Endothelial cell of umbilical vein (primary cell): Measurements from ENCODE around the gene LMNB1. TPM values are rescaled to one million over a fixed set of nuclear protein-coding genes. Genes with fewer than 3 reads are reported as not detected.

Experiments
- BruUV-seq: library from RNA; stranded (reverse); fragments of 400-500 nt; replicated peaks from 2 replicates; lab custom pipeline; 2021; lab: Mats Ljungman, UMichigan
- CTCF ChIA-PET: fragments of 300-600, 350-600 bp; sonication (Branson Sonifier 250); formaldehyde crosslinking; loops from one replicate; lab custom pipeline; 2021; ENCODE audit warnings: antibody characterized with exemption, inconsistent platforms; lab: Charles Lee
- POLR2A ChIA-PET: fragments of 300-600, 350-600 bp; sonication (Branson Sonifier 250); formaldehyde crosslinking; loops from one replicate; lab custom pipeline; 2021; ENCODE audit warnings: antibody characterized with exemption, inconsistent platforms; lab: Charles Lee
- DNase-seq: peaks from one replicate; pipeline ENCODE4 v3.0.0-alpha.2; 2011; ENCODE audit warnings: low read depth, low spot score
- FAIRE-seq: peaks from 2 replicates; lab custom pipeline; 2011; peaks lifted over from hg19 to GRCh38; lab: Jason Lieb, UNC
- H2AFZ ChIP-seq: 2 replicates; pipeline ENCODE4 v1.6.0; 2012; ENCODE audit warnings: low read depth, low read length, control low read depth, inconsistent platforms
- H3K27ac ChIP-seq: 2 replicates; pipeline ENCODE4 v1.5.1; 2011; ENCODE audit warnings: low read depth, mild to moderate bottlenecking, control low read depth, low read length, moderate library complexity; ENCODE audit not compliant: insufficient read depth
- H3K27me3 ChIP-seq, 2 experiments: 2 replicates each; pipeline versions ENCODE4 v1.6.0 to v1.6.1; 2011; ENCODE audit warnings: low read length in 2 of 2, mixed read lengths in 1 of 2; ENCODE audit not compliant: control insufficient read depth in 2 of 2, insufficient read depth in 2 of 2
- H3K36me3 ChIP-seq, 2 experiments: 2 replicates in 1 of 2; 3 replicates in 1 of 2; pipeline ENCODE4 v1.5.1; 2011; ENCODE audit warnings: low read length in 2 of 2, mild to moderate bottlenecking in 1 of 2, moderate library complexity in 1 of 2; ENCODE audit not compliant: control insufficient read depth in 2 of 2, insufficient read depth in 2 of 2; ENCODE audit errors: extremely low read depth in 1 of 2
- H3K4me1 ChIP-seq: 3 replicates; pipeline ENCODE4 v1.5.1; 2011; ENCODE audit warnings: mild to moderate bottlenecking, low read length; ENCODE audit not compliant: control insufficient read depth, insufficient read depth; ENCODE audit errors: extremely low read depth
- H3K4me2 ChIP-seq: 2 replicates; pipeline ENCODE4 v1.6.1; 2011; ENCODE audit warnings: low read length, control low read depth, mixed read lengths; ENCODE audit not compliant: insufficient read depth
- H3K4me3 ChIP-seq, 3 experiments: fragments of 200-600 bp in 1 of 3; sonication (generic), shearing (Covaris generic) in 1 of 3; replicated peaks in 1 of 3; 2 replicates each; pipeline ENCODE4 v1.5.1; 2011 to 2016; ENCODE audit warnings: control low read depth in 3 of 3, low read length in 3 of 3, mild to moderate bottlenecking in 2 of 3, inconsistent platforms in 1 of 3, low read depth in 1 of 3, moderate library complexity in 1 of 3; ENCODE audit not compliant: insufficient read depth in 1 of 3
- H3K79me2 ChIP-seq: 2 replicates; pipeline ENCODE4 v1.6.0; 2012; ENCODE audit warnings: low read length, inconsistent platforms; ENCODE audit not compliant: control insufficient read depth, insufficient read depth
- H3K9ac ChIP-seq: replicated peaks from 2 replicates; pipeline ENCODE3; 2011; ENCODE audit warnings: low read length, control low read depth; ENCODE audit not compliant: insufficient read depth; ENCODE audit errors: extremely low read depth
- H3K9me1 ChIP-seq: replicated peaks from 3 replicates; pipeline ENCODE4 v1.6.0; 2011; ENCODE audit warnings: mild to moderate bottlenecking, low read length; ENCODE audit not compliant: control insufficient read depth, insufficient read depth; ENCODE audit errors: extremely low read depth
- H3K9me3 ChIP-seq: replicated peaks from 2 replicates; pipeline ENCODE4 v1.5.1; 2012; ENCODE audit warnings: low read length, inconsistent platforms; ENCODE audit not compliant: control insufficient read depth, insufficient read depth
- H4K20me1 ChIP-seq: replicated peaks from 2 replicates; pipeline ENCODE3; 2011; ENCODE audit warnings: mild to moderate bottlenecking, low read length; ENCODE audit not compliant: control insufficient read depth, insufficient read depth; ENCODE audit errors: extremely low read depth
- CTCF ChIP-seq, 2 donors: IDR thresholded peaks; 1 replicate in 1 of 2; 2 replicates in 1 of 2; pipeline ENCODE4 v1.5.1; 2011; ENCODE audit warnings: low read length in 2 of 2, mild to moderate bottlenecking in 2 of 2, moderate library complexity in 2 of 2, control low read depth in 1 of 2, inconsistent platforms in 1 of 2, low read depth in 1 of 2; ENCODE audit not compliant: insufficient read depth in 1 of 2; ENCODE audit errors: extremely low read depth in 1 of 2
- EZH2 ChIP-seq: IDR thresholded peaks from 2 replicates; pipeline ENCODE4 v1.6.1; 2012; ENCODE audit warnings: borderline replicate concordance, low read depth, mild to moderate bottlenecking, moderate library complexity, low read length, inconsistent platforms; ENCODE audit not compliant: severe bottlenecking
- FOS ChIP-seq: IDR thresholded peaks from 2 replicates; pipeline ENCODE4 v1.6.1; 2011; ENCODE audit warnings: mild to moderate bottlenecking, low read length, moderate library complexity, borderline replicate concordance; ENCODE audit not compliant: insufficient read depth
- GATA2 ChIP-seq: IDR thresholded peaks from 2 replicates; pipeline ENCODE4 v1.7.0; 2011; ENCODE audit warnings: low read depth, mild to moderate bottlenecking, moderate library complexity, mixed read lengths, low read length; ENCODE audit not compliant: insufficient read length, insufficient read depth
- JUN ChIP-seq: IDR thresholded peaks from 2 replicates; pipeline ENCODE4 v1.6.1; 2011; ENCODE audit warnings: borderline replicate concordance, low read depth; ENCODE audit not compliant: insufficient read length, insufficient read depth
- MAX ChIP-seq: IDR thresholded peaks from 2 replicates; pipeline ENCODE4 v1.6.1; 2011; ENCODE audit not compliant: insufficient read depth, insufficient read length
- MYC ChIP-seq: IDR thresholded peaks from one replicate; pipeline ENCODE4 v1.6.1; 2011; ENCODE audit warnings: mild to moderate bottlenecking, low read depth, low read length
- POLR2A ChIP-seq: IDR thresholded peaks from 2 replicates; pipeline ENCODE4 v1.6.1; 2012; ENCODE audit warnings: low read depth, mild to moderate bottlenecking, control low read depth, low read length
- POLR2AphosphoS5 ChIP-seq: IDR thresholded peaks from 2 replicates; pipeline ENCODE4 v1.6.1; 2012; ENCODE audit warnings: low read depth, mild to moderate bottlenecking, control low read depth, low read length, moderate library complexity; ENCODE audit not compliant: insufficient read depth
- dilution Hi-C: fragments of 300-500 bp; cut with MboI; formaldehyde crosslinking; loops from one replicate; pipeline ENCODE4 v1.15.0; 2019; ENCODE audit warnings: low sequenced_read_pairs; ENCODE audit not compliant: extremely low pct_ligation_motif_present
- intact Hi-C: fragments of 100-400 bp; cut with micrococcal nuclease; formaldehyde crosslinking; loops from one replicate; pipeline ENCODE4 v1.10.0; 2022
- polyA plus RNA-seq, 4 experiments: library from polyadenylated mRNA; depleted of rRNA in 3 of 4; stranded (reverse) in 3 of 4; unstranded in 1 of 4; fragments of >200 nt; gene quantifications; 2 replicates each; pipeline versions ENCODE4 v1.2.1 to v1.2.3, GENCODE V29; 2011 to 2012; ENCODE audit warnings: missing spikeins in 1 of 4
- total RNA-seq: library from RNA; stranded (reverse); gene quantifications from 2 replicates; pipeline ENCODE4 v1.2.3, GENCODE V29; 2021

LMNB1 gene
- total and polyA plus RNA-seq, 2 donors (not counting 3 experiments of a cell fraction or from before 2014, with no cell fraction given) = 45.2 to 144 TPM

- Histone ChIP-seq H3K4me3 (no peak overlapping the region), H3K27ac (no peak overlapping the region), H3K9ac (no peak overlapping the region), H3K36me3 (peaks cover 2 to 14% of the 10 kb centered on the region in 2 experiments), H4K20me1 (no peaks in the 10 kb centered on the region), H3K4me2 (no peak overlapping the region), H3K9me1 (no peaks in the 10 kb centered on the region), H3K27me3 (no peaks in the 10 kb centered on the region), H2AFZ (no peak overlapping the region), H3K9me3 (no peaks in the 10 kb centered on the region), H3K4me1 (peaks cover 14% of the 10 kb centered on the region), H3K79me2 (peaks cover 47% of the 10 kb centered on the region)
- DNase-seq = no peak
- intact Hi-C loops = no loop called here
- POLR2A ChIA-PET = no interaction called here
- no peak for FAIRE-seq
- CTCF ChIA-PET = no interaction called here
- no TSS peak for BruUV-seq
- TF ChIP-seq GATA2 = no peak
- no peak for TF ChIP-seq MYC
- no peak for TF ChIP-seq CTCF (IDR thresholded peaks at IDR 0.05; ENCODE audit: extremely low read depth in 1 of 2, insufficient read depth in 1 of 2, low read depth in 1 of 2, low read length in 2 of 2)
- no peak for TF ChIP-seq EZH2
- TF ChIP-seq FOS = no peak
- dilution Hi-C loops = no loop called here
These were observed 41.8 kb downstream of the LMNB1 start for GRCh38 chr5:126818736-126819135.

- no peak for FAIRE-seq
- intact Hi-C loops = no loop called here
- CTCF ChIA-PET = no interaction called here
These were observed 42.3 kb downstream of the LMNB1 start for GRCh38 chr5:126819253-126819652.

More at GRCh38 chr5:126819253-126819652, 42.3 kb downstream of the LMNB1 start:
- dilution Hi-C loops = no loop called here
- Histone ChIP-seq H3K79me2 (peaks cover 48% of the 10 kb centered on the region), H3K9me3 (no peaks in the 10 kb centered on the region), H2AFZ (no peak overlapping the region), H4K20me1 (no peaks in the 10 kb centered on the region), H3K4me3 (no peak overlapping the region), H3K27ac (no peak overlapping the region), H3K4me1 (peaks cover 14% of the 10 kb centered on the region), H3K4me2 (no peak overlapping the region), H3K9ac (no peak overlapping the region), H3K36me3 (peaks cover 2 to 14% of the 10 kb centered on the region in 2 experiments), H3K27me3 (no peaks in the 10 kb centered on the region), H3K9me1 (no peaks in the 10 kb centered on the region)
- no peak for DNase-seq
- POLR2A ChIA-PET = no interaction called here
- no peak for TF ChIP-seq POLR2AphosphoS5
- no peak for TF ChIP-seq EZH2
- no peak for TF ChIP-seq MAX
- TF ChIP-seq JUN = no peak
- TF ChIP-seq POLR2A = no peak
- no peak for TF ChIP-seq GATA2
- TF ChIP-seq MYC = no peak
- no TSS peak for BruUV-seq
